Measurements from ENCODE around the gene ACADSB. TPM values are rescaled to one million over a fixed set of nuclear protein-coding genes. Genes with fewer than 3 reads are reported as not detected.
A peak's percentile ranks its signal among the peaks of the same experiment; 100 is the strongest.

Gene ACADSB
- polyA plus RNA-seq, 12 donors, result 9.4 to 18.1 (median 14.9) TPM; not detected in 1

- no peak for DNase-seq
Measured at GRCh38 chr10:122999347-122999746, 9.5 kb upstream of the ACADSB start.

GRCh38 chr10:123000155-123000554, 8.7 kb upstream of the ACADSB start:
- DNase-seq, result no peak

GRCh38 chr10:123001370-123001769, 7.4 kb upstream of the ACADSB start:
- DNase-seq, result no peak

- no peak for DNase-seq
Measured at GRCh38 chr10:123004298-123004697, 4.5 kb upstream of the ACADSB start.

GRCh38 chr10:123007558-123008354, 1.1 kb upstream of the ACADSB start:
- DNase-seq, result peak; percentile 26

- no peak for DNase-seq
Measured at GRCh38 chr10:123009105-123009820, 457 bp downstream of the ACADSB start.

GRCh38 chr10:123011987-123012386, 3.2 kb downstream of the ACADSB start:
- no peak for DNase-seq

- DNase-seq, result no peak
Measured at GRCh38 chr10:123013456-123014419, 4.9 kb downstream of the ACADSB start.

- no peak for DNase-seq
Measured at GRCh38 chr10:123014772-123015171, 6.0 kb downstream of the ACADSB start.

GRCh38 chr10:123016228-123016627, 7.4 kb downstream of the ACADSB start:
- DNase-seq, result no peak

GRCh38 chr10:123017421-123018165, 8.8 kb downstream of the ACADSB start:
- no peak for DNase-seq

GRCh38 chr10:123018531-123018930, 9.7 kb downstream of the ACADSB start:
- DNase-seq, result no peak

- no peak for DNase-seq
Measured at GRCh38 chr10:123019264-123019663, 10.5 kb downstream of the ACADSB start.

GRCh38 chr10:123019941-123020703, 11.3 kb downstream of the ACADSB start:
- no peak for DNase-seq

- no peak for DNase-seq
Measured at GRCh38 chr10:123021517-123021916, 12.7 kb downstream of the ACADSB start.

- DNase-seq, result no peak
Measured at GRCh38 chr10:123024540-123024939, 15.7 kb downstream of the ACADSB start.

GRCh38 chr10:123026302-123026701, 17.5 kb downstream of the ACADSB start:
- DNase-seq, result no peak

- DNase-seq, result no peak
Measured at GRCh38 chr10:123027861-123028260, 19.1 kb downstream of the ACADSB start.

GRCh38 chr10:123031124-123031523, 22.3 kb downstream of the ACADSB start:
- DNase-seq, result no peak

GRCh38 chr10:123034332-123034731, 25.5 kb downstream of the ACADSB start:
- no peak for DNase-seq

Data from muscle of arm (tissue), 12 donors.